ENCODE data around the gene RANGAP1. TPM values are rescaled to one million over a fixed set of nuclear protein-coding genes. Genes with fewer than 3 reads are reported as not detected.

The RANGAP1 gene
- total RNA-seq, 2 experiments from 2014 or later, result 113 to 117 TPM

Small RNA genes lying within 50 kb of the gene (microRNA-seq; reads per million reads assigned to microRNA genes)
- 0.63 reads per million for gene MIR6889 (ENCODE audit: borderline microRNAs expressed, borderline replicate concordance)

Other genes starting within 250 kb of the RANGAP1 start
- 10 to 100 TPM; 78.7 to 79.2 TPM for gene EP300, start 193.6 kb downstream of the RANGAP1 start, total RNA-seq
- gene L3MBTL2, start 80.9 kb downstream of the RANGAP1 start, total RNA-seq, result 10 to 100 TPM; 37.0 to 37.2 TPM
- under 1 TPM; 0.17 to 0.35 TPM for gene CHADL, start 45.3 kb downstream of the RANGAP1 start, total RNA-seq
- 10 to 100 TPM; 48.9 to 49.3 TPM for gene ZC3H7B, start 15.3 kb upstream of the RANGAP1 start, total RNA-seq
- 1 to 10 TPM; 3.4 to 4.7 TPM for gene TEF, start 95.8 kb upstream of the RANGAP1 start, total RNA-seq
- 10 to 100 TPM; 31.4 to 35.1 TPM for gene TOB2, start 160.6 kb upstream of the RANGAP1 start, total RNA-seq
- 10 to 100 TPM; 63.6 to 64.8 TPM for gene PHF5A, start 182.5 kb upstream of the RANGAP1 start, total RNA-seq
- gene ACO2, start 182.9 kb upstream of the RANGAP1 start, total RNA-seq, result 10 to 100 TPM; 73.4 to 77.9 TPM